Measurements from ENCODE around the gene MACROD2. TPM values are rescaled to one million over a fixed set of nuclear protein-coding genes. Genes with fewer than 3 reads are reported as not detected.

MACROD2 gene
- total RNA-seq, 1 experiment from 2014 or later = 1.6 TPM

- Mint-ChIP-seq H3K9me3 (no peaks in the 10 kb centered on the region; a peak in 1 of 5 replicates), H3K36me3 (ENCODE audit: insufficient read depth in 1 of 3, low read depth in 3 of 3) (no peaks in the 10 kb centered on the region), H3K27ac (no peak overlapping the region), H3K4me3 (no peak overlapping the region), H3K27me3 (ENCODE audit: low read depth) (no peaks in the 10 kb centered on the region), H3K4me1 (peaks cover 0 to 5% of the 10 kb centered on the region in 2 experiments; a peak in 2 of 4 replicates)
- Histone ChIP-seq H3K9ac (ENCODE audit: extremely low read depth, insufficient read length, low read length) (no peak overlapping the region), H2BK5ac (ENCODE audit: insufficient read length, low read length) (no peak overlapping the region), H2BK12ac (ENCODE audit: insufficient read length, low read depth, low read length) (no peak overlapping the region), H3K4ac (ENCODE audit: low read depth, low read length) (no peak overlapping the region), H3K23me2 (ENCODE audit: insufficient read length, low read depth, low read length, poor library complexity, severe bottlenecking) (no peaks in the 10 kb centered on the region), H2AFZ (ENCODE audit: low read length) (no peak overlapping the region), H3K27ac (ENCODE audit: insufficient read length, low read depth, low read length) (no peak overlapping the region), H3K4me1 (ENCODE audit: insufficient read depth, low read length) (no peaks in the 10 kb centered on the region), H3K9me3 (ENCODE audit: control insufficient read depth, low read depth, low read length) (no peaks in the 10 kb centered on the region), H3K14ac (ENCODE audit: insufficient read depth, low read length) (no peak overlapping the region), H3K27me3 (ENCODE audit: insufficient read depth, low read length) (no peaks in the 10 kb centered on the region), H3K18ac (ENCODE audit: insufficient read length, low read depth, low read length) (no peak overlapping the region), H4K91ac (ENCODE audit: insufficient read length, low read depth, low read length) (no peak overlapping the region), H2BK15ac (ENCODE audit: low read depth, low read length) (no peak overlapping the region), H3K79me1 (ENCODE audit: insufficient read depth, low read depth, low read length, poor library complexity, severe bottlenecking) (no peaks in the 10 kb centered on the region), H4K8ac (replicated peaks; ENCODE audit: insufficient read length, low read depth, low read length) (no peak overlapping the region), H3K23ac (ENCODE audit: insufficient read length, low read depth, low read length) (no peak overlapping the region), H3K56ac (ENCODE audit: insufficient read length, low read depth, low read length) (no peak overlapping the region), H2BK20ac (ENCODE audit: low read depth, low read length, poor library complexity, severe bottlenecking) (no peak overlapping the region), H3T11ph (ENCODE audit: low read length) (no peak overlapping the region), H2BK120ac (ENCODE audit: low read depth, low read length, poor library complexity, severe bottlenecking) (no peak overlapping the region), H4K5ac (ENCODE audit: insufficient read length, low read depth, low read length) (no peak overlapping the region), H3K79me2 (ENCODE audit: insufficient read depth, low read length) (no peaks in the 10 kb centered on the region), H4K20me1 (ENCODE audit: control insufficient read depth, insufficient read depth, insufficient read length) (no peaks in the 10 kb centered on the region), H3K4me2 (ENCODE audit: insufficient read depth, insufficient read length, low read length) (no peak overlapping the region), H2AK5ac (ENCODE audit: insufficient read length, low read length) (no peak overlapping the region)
- WGBS (ENCODE audit: extremely low coverage, insufficient read length, low lambda C conversion rate) = no CpG with 5 or more reads among the region's 8 CpGs
- DNase-seq = no peak
- TF ChIP-seq CTCF (conservative IDR thresholded peaks at IDR 0.05) = no peak
Measured at GRCh38 chr20:15923030-15923776, 1927.9 kb downstream of the MACROD2 start.

Data from H9 (cell line).